ENCODE data around the gene NALCN.

Gene NALCN

GRCh38 chr13:101383595-101383994 lies 32.7 kb downstream of the NALCN start:
- TF ChIP-seq CTCF (IDR thresholded peaks at IDR 0.05; ENCODE audit: unreplicated experiment in 3 of 3) = no peak
- no peaks in the 10 kb centered on the region for H3K9me3 Mint-ChIP-seq
- H3K36me3 Mint-ChIP-seq (ENCODE audit: low read depth) = no peaks in the 10 kb centered on the region
- H3K27ac Mint-ChIP-seq = no peak overlapping the region
- H3K4me3 Mint-ChIP-seq = no peak overlapping the region
- peaks cover 5% of the 10 kb centered on the region for H3K4me1 Mint-ChIP-seq
- H3K27me3 Mint-ChIP-seq (ENCODE audit: low read depth) = no peaks in the 10 kb centered on the region

GRCh38 chr13:101382701-101383100 lies 33.6 kb downstream of the NALCN start:
- Mint-ChIP-seq H3K4me3 (no peak overlapping the region), H3K27me3 (ENCODE audit: low read depth) (no peaks in the 10 kb centered on the region), H3K4me1 (peaks cover 5% of the 10 kb centered on the region), H3K9me3 (no peaks in the 10 kb centered on the region), H3K36me3 (ENCODE audit: low read depth) (no peaks in the 10 kb centered on the region), H3K27ac (no peak overlapping the region)
- no peak for TF ChIP-seq CTCF (IDR thresholded peaks at IDR 0.05; ENCODE audit: unreplicated experiment in 3 of 3)

GRCh38 chr13:101382086-101382485 lies 34.2 kb downstream of the NALCN start:
- peaks cover 5% of the 10 kb centered on the region for H3K4me1 Mint-ChIP-seq
- H3K36me3 Mint-ChIP-seq (ENCODE audit: low read depth) = no peaks in the 10 kb centered on the region
- H3K9me3 Mint-ChIP-seq = no peaks in the 10 kb centered on the region
- H3K4me3 Mint-ChIP-seq = no peak overlapping the region
- TF ChIP-seq CTCF (IDR thresholded peaks at IDR 0.05; ENCODE audit: unreplicated experiment in 3 of 3) = no peak
- no peaks in the 10 kb centered on the region for H3K27me3 Mint-ChIP-seq (ENCODE audit: low read depth)
- no peak overlapping the region for H3K27ac Mint-ChIP-seq

- Mint-ChIP-seq H3K9me3 (peaks cover 8% of the 10 kb centered on the region), H3K4me1 (peaks cover 5% of the 10 kb centered on the region), H3K36me3 (ENCODE audit: low read depth) (no peaks in the 10 kb centered on the region), H3K27ac (no peak overlapping the region), H3K4me3 (no peak overlapping the region), H3K27me3 (ENCODE audit: low read depth) (peaks cover 11% of the 10 kb centered on the region)
- TF ChIP-seq CTCF (IDR thresholded peaks at IDR 0.05; ENCODE audit: unreplicated experiment in 3 of 3) = no peak
Measured at GRCh38 chr13:101360525-101360924, 55.8 kb downstream of the NALCN start.

GRCh38 chr13:101354895-101355294 lies 61.4 kb downstream of the NALCN start:
- peaks cover 8% of the 10 kb centered on the region for H3K9me3 Mint-ChIP-seq
- H3K4me3 Mint-ChIP-seq = no peak overlapping the region
- H3K36me3 Mint-ChIP-seq (ENCODE audit: low read depth) = no peaks in the 10 kb centered on the region
- peaks cover 5% of the 10 kb centered on the region for H3K4me1 Mint-ChIP-seq
- peak overlapping the region in 1 of 3 experiments; percentile 18 for H3K27ac Mint-ChIP-seq
- TF ChIP-seq CTCF (IDR thresholded peaks at IDR 0.05; ENCODE audit: unreplicated experiment in 3 of 3) = no peak
- H3K27me3 Mint-ChIP-seq (ENCODE audit: low read depth) = peaks cover 6% of the 10 kb centered on the region

- H3K4me1 Mint-ChIP-seq = no peaks in the 10 kb centered on the region
- H3K4me3 Mint-ChIP-seq = no peak overlapping the region
- no peaks in the 10 kb centered on the region for H3K27me3 Mint-ChIP-seq (ENCODE audit: low read depth)
- H3K27ac Mint-ChIP-seq = no peak overlapping the region
- H3K36me3 Mint-ChIP-seq (ENCODE audit: low read depth) = no peaks in the 10 kb centered on the region
- no peak for TF ChIP-seq CTCF (IDR thresholded peaks at IDR 0.05; ENCODE audit: unreplicated experiment in 3 of 3)
- H3K9me3 Mint-ChIP-seq = no peaks in the 10 kb centered on the region
Measured at GRCh38 chr13:101346942-101347728, 69.2 kb downstream of the NALCN start.
